Keratinocyte (primary cell): Measurements from ENCODE around the gene VKORC1. TPM values are rescaled to one million over a fixed set of nuclear protein-coding genes. Genes with fewer than 3 reads are reported as not detected.
A peak's percentile ranks its signal among the peaks of the same experiment; 100 is the strongest.

Experiments used
- DNase-seq: peaks from one replicate; pipeline ENCODE4 v3.0.0-alpha.2; 2011; ENCODE audit warnings: low read depth, missing footprints, low spot score
- FAIRE-seq: peaks from 2 replicates; lab custom pipeline; 2011; peaks lifted over from hg19 to GRCh38; lab: Jason Lieb, UNC
- H2AFZ ChIP-seq: 2 replicates; pipeline ENCODE4 v1.6.0; 2012; ENCODE audit warnings: low read length, control low read depth, inconsistent platforms; ENCODE audit not compliant: control insufficient read depth
- H3K27ac ChIP-seq: 2 replicates; pipeline ENCODE4 v1.5.1; 2011; ENCODE audit warnings: low read length; ENCODE audit not compliant: control insufficient read depth, insufficient read depth
- H3K27me3 ChIP-seq: 3 replicates; pipeline ENCODE4 v1.6.0; 2011; ENCODE audit warnings: low read length; ENCODE audit not compliant: control insufficient read depth, insufficient read depth; ENCODE audit errors: extremely low read depth
- H3K36me3 ChIP-seq, 2 experiments: 2 replicates in 1 of 2; 3 replicates in 1 of 2; pipeline ENCODE4 v1.5.1; 2011; ENCODE audit warnings: low read length in 2 of 2, mild to moderate bottlenecking in 1 of 2; ENCODE audit not compliant: control insufficient read depth in 2 of 2, insufficient read depth in 2 of 2; ENCODE audit errors: extremely low read depth in 1 of 2
- H3K4me1 ChIP-seq: 3 replicates; pipeline ENCODE4 v1.5.1; 2011; ENCODE audit warnings: low read length; ENCODE audit not compliant: control insufficient read depth, insufficient read depth; ENCODE audit errors: extremely low read depth
- H3K4me2 ChIP-seq: 3 replicates; pipeline ENCODE4 v1.6.0; 2011; ENCODE audit warnings: low read depth, low read length; ENCODE audit not compliant: control insufficient read depth, insufficient read depth; ENCODE audit errors: extremely low read depth
- H3K4me3 ChIP-seq, 3 experiments: fragments of 200-600 bp in 1 of 3; sonication (generic) in 1 of 3; 2 replicates in 2 of 3; 3 replicates in 1 of 3; pipeline ENCODE4 v1.5.1; 2011 to 2016; ENCODE audit warnings: low read length in 3 of 3, mild to moderate bottlenecking in 3 of 3, control low read depth in 2 of 3, inconsistent platforms in 1 of 3, low read depth in 1 of 3, mixed read lengths in 1 of 3, mixed run types in 1 of 3, moderate library complexity in 1 of 3; ENCODE audit not compliant: control insufficient read depth in 2 of 3, insufficient read depth in 2 of 3; ENCODE audit errors: extremely low read depth in 1 of 3
- H3K79me2 ChIP-seq: 2 replicates; pipeline ENCODE4 v1.6.0; 2012; ENCODE audit warnings: low read length; ENCODE audit not compliant: control insufficient read depth, insufficient read depth
- H3K9ac ChIP-seq: 3 replicates; pipeline ENCODE4 v1.6.0; 2011; ENCODE audit warnings: low read length; ENCODE audit not compliant: control insufficient read depth, insufficient read depth; ENCODE audit errors: extremely low read depth
- H3K9me1 ChIP-seq: 3 replicates; pipeline ENCODE4 v1.6.0; 2011; ENCODE audit warnings: low read length; ENCODE audit not compliant: control insufficient read depth, insufficient read depth; ENCODE audit errors: extremely low read depth
- H3K9me3 ChIP-seq: 2 replicates; pipeline ENCODE4 v1.5.1; 2012; ENCODE audit warnings: low read depth, low read length; ENCODE audit not compliant: control insufficient read depth
- H4K20me1 ChIP-seq: 3 replicates; pipeline ENCODE4 v1.6.0; 2011; ENCODE audit warnings: low read length; ENCODE audit not compliant: control insufficient read depth, insufficient read depth; ENCODE audit errors: extremely low read depth
- CTCF ChIP-seq, 3 experiments: IDR thresholded peaks in 1 of 3; conservative IDR thresholded peaks in 1 of 3; optimal IDR thresholded peaks in 1 of 3; 2 replicates in 2 of 3; 3 replicates in 1 of 3; pipeline versions ENCODE3 to v1.5.1; 2011; ENCODE audit warnings: low read length in 3 of 3, mild to moderate bottlenecking in 3 of 3, moderate library complexity in 2 of 3, control low read depth in 1 of 3, inconsistent platforms in 1 of 3; ENCODE audit not compliant: insufficient read depth in 2 of 3; ENCODE audit errors: extremely low read depth in 1 of 3
- EZH2 ChIP-seq: IDR thresholded peaks from one replicate; pipeline ENCODE4 v1.6.1; 2012; ENCODE audit warnings: inconsistent platforms, mild to moderate bottlenecking, low read length, moderate library complexity
- dilution Hi-C: fragments of 300-500 bp; cut with MboI; formaldehyde crosslinking; loops from one replicate; pipeline ENCODE4 v1.7.0; 2020; ENCODE audit warnings: low sequenced_read_pairs; ENCODE audit not compliant: extremely low pct_ligation_motif_present
- polyA plus RNA-seq, 5 experiments: library from polyadenylated mRNA; depleted of rRNA in 3 of 5; stranded (reverse) in 3 of 5; stranded (forward) in 1 of 5; unstranded in 1 of 5; fragments of >200 nt; gene quantifications; 1 replicate in 1 of 5; 2 replicates in 3 of 5; 3 replicates in 1 of 5; pipeline versions ENCODE4 v1.2.1 to v1.2.3, GENCODE V29; 2011 to 2012; ENCODE audit warnings: missing spikeins in 2 of 5, low read depth in 1 of 5, low replicate concordance in 1 of 5

The VKORC1 gene
- polyA plus RNA-seq, 1 donor (not counting 4 experiments of a cell fraction or from before 2014, with no cell fraction given), result 73.6 TPM

GRCh38 chr16:31109622-31110021 lies 15.0 kb upstream of the VKORC1 start:
- H3K36me3 ChIP-seq, result peaks cover 18 to 24% of the 10 kb centered on the region in 2 experiments
- H3K27me3 ChIP-seq, result no peaks in the 10 kb centered on the region
- H4K20me1 ChIP-seq, result no peaks in the 10 kb centered on the region
- H3K79me2 ChIP-seq, result peaks cover 17% of the 10 kb centered on the region
- no peak overlapping the region for H3K9ac ChIP-seq
- H3K4me1 ChIP-seq, result peaks cover 8% of the 10 kb centered on the region
- H3K27ac ChIP-seq, result no peak overlapping the region
- dilution Hi-C loops, result no loop called here
- H3K4me2 ChIP-seq, result no peak overlapping the region
- H2AFZ ChIP-seq, result no peak overlapping the region
- no peaks in the 10 kb centered on the region for H3K9me3 ChIP-seq
- FAIRE-seq (no peak), DNase-seq (no peak)
- no peak for TF ChIP-seq EZH2
- no peak for TF ChIP-seq CTCF (optimal IDR thresholded peaks at IDR 0.05 in 1 of 3, IDR thresholded peaks at IDR 0.05 in 1 of 3, conservative IDR thresholded peaks at IDR 0.05 in 1 of 3; ENCODE audit: extremely low read depth in 1 of 3, insufficient read depth in 2 of 3, low read length in 3 of 3)
- no peak overlapping the region for H3K4me3 ChIP-seq
- H3K9me1 ChIP-seq, result no peaks in the 10 kb centered on the region

DNA sequence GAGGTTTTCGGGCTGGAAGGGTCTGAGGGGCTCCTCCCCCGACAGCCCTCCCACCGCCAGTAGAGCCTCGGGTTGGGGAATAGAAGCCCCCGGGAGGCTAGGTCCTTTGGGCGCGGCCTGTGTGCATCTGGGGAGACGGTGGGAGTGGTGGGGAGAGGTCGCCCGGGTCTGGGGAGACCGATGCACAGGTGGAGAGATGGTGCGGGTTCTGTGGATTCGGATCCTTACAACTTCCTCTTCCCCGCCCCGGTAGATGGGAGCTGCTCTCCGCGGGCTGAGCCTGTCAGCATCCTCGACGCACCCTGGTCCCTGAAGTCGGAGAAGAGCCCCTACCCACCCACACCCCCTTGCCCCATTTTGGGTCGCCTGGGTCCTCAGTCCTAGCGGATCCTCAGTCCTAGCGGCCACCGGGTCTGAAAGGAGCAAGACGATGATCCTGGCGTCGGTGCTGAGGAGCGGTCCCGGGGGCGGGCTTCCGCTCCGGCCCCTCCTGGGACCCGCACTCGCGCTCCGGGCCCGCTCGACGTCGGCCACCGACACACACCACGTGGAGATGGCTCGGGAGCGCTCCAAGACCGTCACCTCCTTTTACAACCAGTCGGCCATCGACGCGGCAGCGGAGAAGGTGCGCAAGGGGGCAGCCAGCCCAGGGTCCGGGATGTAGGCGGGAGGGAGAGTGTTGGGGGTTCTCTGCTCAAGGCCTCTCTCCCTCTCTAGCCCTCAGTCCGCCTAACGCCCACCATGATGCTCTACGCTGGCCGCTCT lies 14.4 kb upstream of the VKORC1 start:
- Histone ChIP-seq H3K27me3 (no peaks in the 10 kb centered on the region), H4K20me1 (no peaks in the 10 kb centered on the region), H3K27ac (peak overlapping the region; percentile 54), H2AFZ (no peak overlapping the region), H3K4me2 (peak overlapping the region; percentile 74), H3K9me1 (no peaks in the 10 kb centered on the region), H3K9me3 (no peaks in the 10 kb centered on the region), H3K36me3 (peaks cover 18 to 24% of the 10 kb centered on the region in 2 experiments), H3K9ac (peak overlapping the region; percentile 83), H3K4me1 (peaks cover 8% of the 10 kb centered on the region), H3K4me3 (peak overlapping the region; percentile 79 to 91 (median 87)), H3K79me2 (peaks cover 17% of the 10 kb centered on the region)
- TF ChIP-seq CTCF (optimal IDR thresholded peaks at IDR 0.05 in 1 of 3, IDR thresholded peaks at IDR 0.05 in 1 of 3, conservative IDR thresholded peaks at IDR 0.05 in 1 of 3; ENCODE audit: extremely low read depth in 1 of 3, insufficient read depth in 2 of 3, low read length in 3 of 3) (no peak), EZH2 (no peak)
- dilution Hi-C loops, result no loop called here
- DNase-seq (no peak), FAIRE-seq (no peak)
